Measurements from ENCODE around the gene MFNG.

MFNG gene

GRCh38 chr22:37435970-37436603 lies 50.1 kb downstream of the MFNG start:
- no peak for TF ChIP-seq CTCF (IDR thresholded peaks at IDR 0.05; ENCODE audit: insufficient read depth, low read depth, low read length, missing control alignments)
- no peak for DNase-seq (ENCODE audit: low read depth)
- H3K4me3 ChIP-seq (ENCODE audit: low read length) = no peak overlapping the region

GRCh38 chr22:37433786-37434185 lies 52.4 kb downstream of the MFNG start:
- H3K4me3 ChIP-seq (ENCODE audit: low read length) = no peak overlapping the region
- DNase-seq (ENCODE audit: low read depth) = no peak
- no peak for TF ChIP-seq CTCF (IDR thresholded peaks at IDR 0.05; ENCODE audit: insufficient read depth, low read depth, low read length, missing control alignments)

GRCh38 chr22:37432708-37433054 lies 53.5 kb downstream of the MFNG start:
- H3K4me3 ChIP-seq (ENCODE audit: low read length) = no peak overlapping the region
- DNase-seq (ENCODE audit: low read depth) = no peak
- no peak for TF ChIP-seq CTCF (IDR thresholded peaks at IDR 0.05; ENCODE audit: insufficient read depth, low read depth, low read length, missing control alignments)

GRCh38 chr22:37431801-37432707 lies 54.1 kb downstream of the MFNG start:
- no peak overlapping the region for H3K4me3 ChIP-seq (ENCODE audit: low read length)
- no peak for TF ChIP-seq CTCF (IDR thresholded peaks at IDR 0.05; ENCODE audit: insufficient read depth, low read depth, low read length, missing control alignments)
- peak; percentile 95 for DNase-seq (ENCODE audit: low read depth)

GRCh38 chr22:37431366-37431765 lies 54.8 kb downstream of the MFNG start:
- TF ChIP-seq CTCF (IDR thresholded peaks at IDR 0.05; ENCODE audit: insufficient read depth, low read depth, low read length, missing control alignments) = no peak

GRCh38 chr22:37430941-37431340 lies 55.2 kb downstream of the MFNG start:
- no peak for DNase-seq (ENCODE audit: low read depth)
- TF ChIP-seq CTCF (IDR thresholded peaks at IDR 0.05; ENCODE audit: insufficient read depth, low read depth, low read length, missing control alignments) = no peak
- H3K4me3 ChIP-seq (ENCODE audit: low read length) = no peak overlapping the region

More at GRCh38 chr22:37431366-37431765, 54.8 kb downstream of the MFNG start:
- H3K4me3 ChIP-seq (ENCODE audit: low read length) = no peak overlapping the region
- peak; percentile 32 for DNase-seq (ENCODE audit: low read depth)
